KMS-11 (cell line): Measurements from ENCODE around the gene RARRES1.

Source experiments
- H2AFZ ChIP-seq: fragments of 200-600 bp; sonication (generic); 2 replicates; pipeline ENCODE4 v1.6.1; 2016; ENCODE audit warnings: antibody characterized with exemption, mixed run types, low read depth
- H3K27ac ChIP-seq: fragments of 200-600 bp; sonication (generic); 2 replicates; pipeline ENCODE4 v1.6.1; 2016; ENCODE audit warnings: mild to moderate bottlenecking, mixed run types
- H3K27me3 ChIP-seq: fragments of 200-600 bp; sonication (generic); 2 replicates; pipeline ENCODE4 v1.6.1; 2017; ENCODE audit warnings: mild to moderate bottlenecking, low read depth, mixed run types, moderate library complexity; ENCODE audit not compliant: insufficient read depth
- H3K36me3 ChIP-seq: fragments of 200-600 bp; sonication (generic); 2 replicates; pipeline ENCODE4 v1.6.1; 2017; ENCODE audit warnings: mild to moderate bottlenecking, mixed run types; ENCODE audit not compliant: insufficient read depth
- H3K4me1 ChIP-seq: fragments of 200-600 bp; sonication (generic); 2 replicates; pipeline ENCODE4 v1.6.1; 2016; ENCODE audit warnings: mild to moderate bottlenecking, low read depth, mixed run types; ENCODE audit not compliant: poor library complexity, severe bottlenecking
- H3K4me2 ChIP-seq: fragments of 200-600 bp; sonication (generic); 2 replicates; pipeline ENCODE4 v1.7.0; 2016; ENCODE audit warnings: mild to moderate bottlenecking, mixed run types
- H3K4me3 ChIP-seq: fragments of 200-600 bp; sonication (generic); IDR thresholded peaks from 2 replicates; pipeline ENCODE4 v1.6.1; 2017; ENCODE audit warnings: low read depth, low read length, mixed read lengths; ENCODE audit not compliant: insufficient read depth
- H3K79me2 ChIP-seq: fragments of 200-600 bp; sonication (generic); 2 replicates; pipeline ENCODE4 v1.6.1; 2016; ENCODE audit warnings: low read depth, mixed run types; ENCODE audit not compliant: insufficient read depth
- H3K9ac ChIP-seq: fragments of 200-600 bp; sonication (generic); 2 replicates; pipeline ENCODE4 v1.6.1; 2016; ENCODE audit warnings: mild to moderate bottlenecking, mixed run types
- H4K20me1 ChIP-seq: fragments of 200-600 bp; sonication (generic); 2 replicates; pipeline ENCODE4 v1.6.1; 2016; ENCODE audit warnings: mild to moderate bottlenecking, mixed run types; ENCODE audit not compliant: insufficient read depth
- TF ChIP-seq, protein P1 (sequence below): fragments of 200-600 bp; sonication (generic); conservative IDR thresholded peaks from 2 replicates; pipeline ENCODE4 v1.6.1; 2017; ENCODE audit warnings: low read depth, mild to moderate bottlenecking, antibody characterized with exemption, low read length, moderate library complexity, mixed read lengths

The RARRES1 gene

GRCh38 chr3:158762701-158763100, 30.4 kb upstream of the RARRES1 start:
- H2AFZ ChIP-seq = no peak overlapping the region
- TF ChIP-seq, protein P1, sequence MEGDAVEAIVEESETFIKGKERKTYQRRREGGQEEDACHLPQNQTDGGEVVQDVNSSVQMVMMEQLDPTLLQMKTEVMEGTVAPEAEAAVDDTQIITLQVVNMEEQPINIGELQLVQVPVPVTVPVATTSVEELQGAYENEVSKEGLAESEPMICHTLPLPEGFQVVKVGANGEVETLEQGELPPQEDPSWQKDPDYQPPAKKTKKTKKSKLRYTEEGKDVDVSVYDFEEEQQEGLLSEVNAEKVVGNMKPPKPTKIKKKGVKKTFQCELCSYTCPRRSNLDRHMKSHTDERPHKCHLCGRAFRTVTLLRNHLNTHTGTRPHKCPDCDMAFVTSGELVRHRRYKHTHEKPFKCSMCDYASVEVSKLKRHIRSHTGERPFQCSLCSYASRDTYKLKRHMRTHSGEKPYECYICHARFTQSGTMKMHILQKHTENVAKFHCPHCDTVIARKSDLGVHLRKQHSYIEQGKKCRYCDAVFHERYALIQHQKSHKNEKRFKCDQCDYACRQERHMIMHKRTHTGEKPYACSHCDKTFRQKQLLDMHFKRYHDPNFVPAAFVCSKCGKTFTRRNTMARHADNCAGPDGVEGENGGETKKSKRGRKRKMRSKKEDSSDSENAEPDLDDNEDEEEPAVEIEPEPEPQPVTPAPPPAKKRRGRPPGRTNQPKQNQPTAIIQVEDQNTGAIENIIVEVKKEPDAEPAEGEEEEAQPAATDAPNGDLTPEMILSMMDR = no peak
- no peak overlapping the region for H3K4me2 ChIP-seq
- no peaks in the 10 kb centered on the region for H3K4me1 ChIP-seq
- no peak overlapping the region for H3K9ac ChIP-seq
- no peak overlapping the region for H3K27ac ChIP-seq
- no peaks in the 10 kb centered on the region for H4K20me1 ChIP-seq
- H3K36me3 ChIP-seq = no peaks in the 10 kb centered on the region
- no peaks in the 10 kb centered on the region for H3K79me2 ChIP-seq
- H3K4me3 ChIP-seq = no peak overlapping the region
- no peaks in the 10 kb centered on the region for H3K27me3 ChIP-seq

- Histone ChIP-seq H3K4me2 (no peak overlapping the region), H3K4me3 (no peak overlapping the region), H3K4me1 (no peaks in the 10 kb centered on the region), H2AFZ (no peak overlapping the region), H3K79me2 (no peaks in the 10 kb centered on the region), H3K36me3 (no peaks in the 10 kb centered on the region), H4K20me1 (no peaks in the 10 kb centered on the region), H3K27ac (no peak overlapping the region), H3K27me3 (no peaks in the 10 kb centered on the region), H3K9ac (no peak overlapping the region)
- TF ChIP-seq, protein P1 = no peak
Observed at GRCh38 chr3:158761350-158761749, 29.1 kb upstream of the RARRES1 start.

DNA sequence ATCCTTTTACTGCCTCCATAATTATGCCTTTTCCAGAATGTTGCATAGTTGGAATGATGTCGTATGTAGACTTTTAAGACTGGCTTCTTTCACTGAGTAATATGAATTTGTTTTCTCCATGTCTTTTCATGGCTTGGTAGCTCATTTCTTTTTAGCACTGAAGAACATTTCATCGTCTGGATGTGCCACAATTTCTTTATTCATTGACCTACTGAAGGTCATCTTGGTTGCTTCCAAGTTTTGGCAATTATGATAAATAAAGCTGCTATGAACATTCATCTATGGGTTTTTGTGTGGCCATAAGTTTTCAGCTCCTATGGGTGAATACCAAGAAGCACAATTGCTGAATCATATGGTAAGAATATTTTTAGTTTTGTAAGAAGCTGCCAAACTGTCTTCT, 23.2 kb upstream of the RARRES1 start:
- Histone ChIP-seq H3K4me2 (no peak overlapping the region), H3K4me1 (no peaks in the 10 kb centered on the region), H3K9ac (no peak overlapping the region), H4K20me1 (no peaks in the 10 kb centered on the region), H3K27ac (no peak overlapping the region), H3K36me3 (no peaks in the 10 kb centered on the region; the same call in 1 of the 2 replicates), H3K27me3 (no peaks in the 10 kb centered on the region), H3K4me3 (no peak overlapping the region), H2AFZ (no peak overlapping the region), H3K79me2 (no peaks in the 10 kb centered on the region)
- TF ChIP-seq, protein P1 = no peak

- Histone ChIP-seq H3K27ac (no peak overlapping the region), H4K20me1 (no peaks in the 10 kb centered on the region), H3K4me3 (no peak overlapping the region), H3K4me1 (no peaks in the 10 kb centered on the region), H3K9ac (no peak overlapping the region), H3K36me3 (no peaks in the 10 kb centered on the region; the same call in 1 of the 2 replicates), H3K4me2 (no peak overlapping the region), H3K79me2 (no peaks in the 10 kb centered on the region), H2AFZ (no peak overlapping the region), H3K27me3 (no peaks in the 10 kb centered on the region)
- TF ChIP-seq, protein P1 = no peak
Observed at GRCh38 chr3:158753854-158754253, 21.6 kb upstream of the RARRES1 start.
